Measurements from ENCODE around the gene NRXN3.

The NRXN3 gene

DNA sequence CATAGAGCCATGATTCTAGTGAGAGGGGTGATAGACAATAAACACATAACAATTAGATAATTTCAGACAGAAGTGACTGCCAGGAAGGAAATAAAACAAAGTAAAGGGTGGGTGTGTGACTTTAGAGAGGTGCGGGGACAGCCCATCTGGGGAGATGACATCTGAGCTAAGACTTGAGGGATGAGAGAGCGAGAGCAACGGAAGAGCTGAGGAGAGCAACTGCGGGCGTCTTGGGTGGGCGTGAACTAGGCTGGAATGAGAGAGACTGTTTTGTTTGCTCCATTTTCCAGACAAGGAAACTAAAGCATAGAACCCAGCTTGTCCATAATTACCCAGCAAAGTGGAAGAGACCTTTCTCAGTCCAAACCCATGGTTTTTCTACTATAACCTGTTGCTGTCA is 25.3 kb downstream of the NRXN3 start:
- no peak overlapping the region for H3K27ac Mint-ChIP-seq
- peaks cover 5% of the 10 kb centered on the region for H3K9me3 Mint-ChIP-seq
- no peaks in the 10 kb centered on the region for H3K4me1 Mint-ChIP-seq (ENCODE audit: low read depth)
- H3K27me3 Mint-ChIP-seq (ENCODE audit: low read depth): no peaks in the 10 kb centered on the region
- no peak overlapping the region for H3K4me3 Mint-ChIP-seq
- no peaks in the 10 kb centered on the region for H3K36me3 Mint-ChIP-seq (ENCODE audit: low read depth)

DNA sequence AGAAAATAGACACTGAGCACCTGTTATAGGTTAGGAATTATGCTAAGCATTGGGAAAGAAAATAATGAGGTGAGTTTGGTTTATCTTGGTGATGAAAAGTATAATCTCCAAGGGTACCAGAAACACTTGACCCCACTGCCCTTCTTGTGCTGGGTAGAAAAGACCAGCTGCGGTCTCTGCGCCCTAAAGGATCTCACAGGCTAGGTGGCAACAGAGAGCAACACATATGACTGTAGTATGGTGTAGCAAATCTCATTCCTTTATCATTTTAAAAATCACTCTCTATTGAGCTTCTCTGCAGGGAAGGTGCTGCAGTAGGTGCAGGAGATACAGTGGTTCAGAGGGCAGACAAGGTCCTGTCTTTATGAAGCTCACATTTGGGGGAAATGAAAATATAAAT is 26.1 kb downstream of the NRXN3 start:
- H3K4me3 Mint-ChIP-seq: no peak overlapping the region
- H3K27me3 Mint-ChIP-seq (ENCODE audit: low read depth): no peaks in the 10 kb centered on the region
- no peaks in the 10 kb centered on the region for H3K36me3 Mint-ChIP-seq (ENCODE audit: low read depth)
- H3K4me1 Mint-ChIP-seq (ENCODE audit: low read depth): no peaks in the 10 kb centered on the region
- no peak overlapping the region for H3K27ac Mint-ChIP-seq
- H3K9me3 Mint-ChIP-seq: peaks cover 2% of the 10 kb centered on the region

DNA sequence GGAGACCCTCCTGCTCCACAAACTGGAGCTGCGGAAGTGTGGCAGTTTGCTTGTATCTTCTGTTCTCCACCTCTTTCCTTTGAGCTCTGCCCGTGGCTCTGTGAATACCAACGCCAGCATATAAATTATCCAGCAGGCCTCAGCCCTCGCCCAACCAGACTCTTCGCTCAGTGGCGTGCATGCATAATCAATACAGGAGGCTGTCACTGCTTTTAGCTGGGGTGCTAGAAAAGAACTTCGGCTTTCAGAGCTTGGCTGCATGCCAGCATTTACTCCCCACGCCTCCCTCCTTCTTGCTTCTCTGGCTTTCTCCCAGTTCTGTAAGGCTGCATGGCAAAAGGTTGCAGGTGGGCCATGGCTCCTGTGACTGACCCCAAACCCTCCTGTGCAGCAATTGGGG is 26.9 kb downstream of the NRXN3 start:
- Mint-ChIP-seq H3K4me1 (ENCODE audit: low read depth) (peaks cover 2% of the 10 kb centered on the region), H3K27ac (no peak overlapping the region), H3K36me3 (ENCODE audit: low read depth) (no peaks in the 10 kb centered on the region), H3K4me3 (no peak overlapping the region), H3K27me3 (ENCODE audit: low read depth) (no peaks in the 10 kb centered on the region), H3K9me3 (no peaks in the 10 kb centered on the region)

DNA sequence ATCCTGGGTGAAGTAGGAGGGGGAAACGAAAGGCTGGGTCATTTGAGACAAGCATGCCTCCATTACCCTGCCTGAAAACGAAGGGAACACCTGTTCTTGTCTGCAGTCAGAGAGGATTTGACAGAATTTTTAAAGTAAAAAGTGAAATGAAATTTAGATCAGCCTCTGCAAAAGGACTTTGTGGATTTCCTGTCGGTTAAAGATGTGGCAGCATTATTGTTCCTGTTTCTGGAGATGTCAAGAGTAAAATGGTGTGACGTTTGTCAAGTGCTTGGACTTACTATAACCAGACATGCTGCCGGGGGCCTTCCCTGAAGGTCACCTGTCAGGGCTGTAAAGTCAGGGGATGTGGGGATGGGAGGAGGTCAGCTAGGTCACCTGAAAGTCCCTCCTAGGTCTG is 32.0 kb downstream of the NRXN3 start:
- H3K27me3 Mint-ChIP-seq (ENCODE audit: low read depth): no peaks in the 10 kb centered on the region
- no peaks in the 10 kb centered on the region for H3K9me3 Mint-ChIP-seq
- no peaks in the 10 kb centered on the region for H3K36me3 Mint-ChIP-seq (ENCODE audit: low read depth)
- H3K4me1 Mint-ChIP-seq (ENCODE audit: low read depth): peaks cover 7% of the 10 kb centered on the region
- H3K27ac Mint-ChIP-seq: no peak overlapping the region
- no peak overlapping the region for H3K4me3 Mint-ChIP-seq

DNA sequence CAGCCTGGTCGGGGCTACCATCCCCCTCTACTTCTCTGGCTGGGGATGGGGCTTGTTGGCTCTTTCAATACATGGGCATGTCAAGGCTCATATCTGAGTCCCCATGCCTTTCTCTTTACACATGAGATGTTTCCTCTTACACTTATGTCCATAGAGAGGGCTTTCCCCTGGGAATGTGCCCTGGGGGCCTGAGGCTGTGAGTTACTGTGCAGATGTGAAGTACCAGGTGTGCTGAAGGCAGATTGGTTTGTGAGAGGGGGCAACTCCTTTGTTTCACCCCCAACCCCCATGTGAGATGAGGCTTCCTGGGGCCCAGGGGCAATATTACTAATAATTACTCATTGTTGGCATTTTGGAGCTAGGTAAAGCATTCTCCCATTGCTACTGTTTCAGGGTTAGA is 32.8 kb downstream of the NRXN3 start:
- Mint-ChIP-seq H3K9me3 (no peaks in the 10 kb centered on the region), H3K27ac (no peak overlapping the region), H3K27me3 (ENCODE audit: low read depth) (no peaks in the 10 kb centered on the region), H3K36me3 (ENCODE audit: low read depth) (no peaks in the 10 kb centered on the region), H3K4me1 (ENCODE audit: low read depth) (peaks cover 7% of the 10 kb centered on the region), H3K4me3 (no peak overlapping the region)

DNA sequence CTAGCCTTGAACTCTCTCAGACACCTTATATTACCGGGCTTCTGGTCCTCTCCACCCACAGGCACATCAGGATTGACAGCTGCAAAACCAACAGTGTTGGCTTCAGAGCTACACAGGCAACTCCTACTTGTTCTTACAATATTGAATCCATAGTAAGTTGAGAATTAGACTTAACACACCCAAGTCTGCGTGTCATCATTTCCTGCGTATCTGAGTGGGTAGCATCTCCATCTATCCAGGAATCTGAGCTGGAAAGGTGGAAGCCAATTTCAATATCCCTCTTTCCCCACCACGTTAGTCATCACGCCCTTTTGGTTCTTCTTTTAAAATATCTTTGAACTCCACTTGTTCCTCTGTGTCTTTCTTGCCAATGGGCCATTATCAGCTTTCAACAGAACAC is 37.2 kb downstream of the NRXN3 start:
- no peaks in the 10 kb centered on the region for H3K36me3 Mint-ChIP-seq (ENCODE audit: low read depth)
- H3K27me3 Mint-ChIP-seq (ENCODE audit: low read depth): no peaks in the 10 kb centered on the region
- peaks cover 2% of the 10 kb centered on the region for H3K4me1 Mint-ChIP-seq (ENCODE audit: low read depth)
- no peak overlapping the region for H3K27ac Mint-ChIP-seq
- no peak overlapping the region for H3K4me3 Mint-ChIP-seq
- peaks cover 7% of the 10 kb centered on the region for H3K9me3 Mint-ChIP-seq

DNA sequence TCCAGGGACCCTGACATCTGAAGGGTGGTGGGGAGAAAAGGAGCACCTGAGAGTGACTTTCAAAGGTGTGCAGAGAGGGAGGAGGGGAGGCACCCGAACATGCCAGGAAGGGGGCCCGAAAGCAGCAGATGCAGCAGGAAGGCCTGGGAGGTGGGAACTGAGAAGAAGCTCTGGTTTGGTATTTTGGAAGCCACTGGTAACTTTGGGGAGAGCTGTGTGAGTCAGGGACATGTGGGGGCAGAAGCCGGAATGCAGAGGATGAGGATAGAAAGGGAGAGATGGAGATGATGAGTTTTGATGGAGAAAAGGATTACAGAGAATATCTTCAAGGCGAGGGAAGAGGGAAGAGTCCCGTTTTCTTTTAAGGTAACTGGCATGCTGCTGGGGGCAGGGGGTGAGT is 50.1 kb downstream of the NRXN3 start:
- Mint-ChIP-seq H3K36me3 (ENCODE audit: low read depth) (no peaks in the 10 kb centered on the region), H3K27me3 (ENCODE audit: low read depth) (no peaks in the 10 kb centered on the region), H3K27ac (no peak overlapping the region), H3K4me3 (no peak overlapping the region), H3K4me1 (ENCODE audit: low read depth) (no peaks in the 10 kb centered on the region), H3K9me3 (peaks cover under 1% of the 10 kb centered on the region)

DNA sequence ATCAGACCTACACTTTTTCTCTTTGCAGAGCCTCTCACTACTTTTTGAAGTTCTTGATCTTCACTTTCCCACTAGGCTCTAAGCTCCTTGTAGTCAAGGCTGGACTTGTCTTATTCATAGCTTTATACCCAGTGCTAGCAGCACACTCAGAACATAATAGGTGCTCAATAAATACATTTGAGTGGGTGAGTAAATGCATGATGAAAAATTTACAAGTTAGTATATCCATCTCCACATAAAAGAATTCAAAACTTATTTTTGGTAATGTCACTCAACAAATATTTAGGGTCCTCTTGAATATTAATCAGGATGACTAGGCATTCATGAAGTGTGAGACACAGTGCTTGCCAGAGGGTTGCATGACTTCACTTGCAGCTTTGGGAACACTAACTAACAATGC is 52.6 kb downstream of the NRXN3 start:
- Mint-ChIP-seq H3K4me3 (no peak overlapping the region), H3K27me3 (ENCODE audit: low read depth) (no peaks in the 10 kb centered on the region), H3K36me3 (ENCODE audit: low read depth) (no peaks in the 10 kb centered on the region), H3K27ac (no peak overlapping the region), H3K9me3 (peaks cover 5% of the 10 kb centered on the region), H3K4me1 (ENCODE audit: low read depth) (no peaks in the 10 kb centered on the region)

DNA sequence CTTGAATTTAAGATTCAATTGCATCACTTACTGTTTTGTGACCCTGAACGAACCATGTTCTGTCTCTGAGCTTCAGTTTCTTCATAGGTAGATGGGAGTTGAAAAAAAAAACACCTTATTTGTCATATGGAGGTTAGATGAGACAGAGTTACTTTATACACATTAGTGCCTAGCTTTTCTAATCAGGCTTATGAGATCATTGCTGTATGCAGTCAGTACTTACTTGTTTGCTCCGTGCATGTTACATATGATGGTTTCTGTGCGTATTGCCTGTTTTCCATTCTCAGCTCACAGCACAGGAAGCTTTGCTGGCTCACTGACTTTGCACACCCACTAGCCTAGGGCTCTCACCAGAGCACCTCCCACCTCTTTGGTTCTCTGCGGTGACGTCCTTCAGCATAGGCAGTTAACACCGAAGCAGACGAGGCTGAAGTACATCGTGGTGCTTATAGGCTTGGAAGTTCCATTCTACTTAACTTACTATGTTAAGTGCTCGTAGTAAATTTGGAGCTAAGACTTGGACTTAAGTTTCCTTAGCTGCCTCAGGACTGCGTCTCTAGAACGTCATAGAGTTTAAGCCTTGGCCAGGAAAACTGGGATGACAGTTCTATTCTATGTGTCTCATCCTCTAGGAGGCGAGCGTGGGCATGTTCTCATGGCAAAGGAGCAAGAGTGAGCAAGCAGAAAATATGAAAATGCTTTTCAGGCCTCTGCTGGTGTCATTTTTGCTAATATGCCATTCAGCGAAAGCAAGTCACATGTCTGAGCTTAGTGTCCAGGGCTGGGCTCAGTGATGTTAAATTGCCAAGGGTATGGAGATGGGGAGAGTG is 57.3 kb downstream of the NRXN3 start:
- H3K4me1 Mint-ChIP-seq (ENCODE audit: low read depth): no peaks in the 10 kb centered on the region
- H3K36me3 Mint-ChIP-seq (ENCODE audit: low read depth): no peaks in the 10 kb centered on the region
- H3K27ac Mint-ChIP-seq: no peak overlapping the region
- no peak overlapping the region for H3K4me3 Mint-ChIP-seq
- peaks cover 5% of the 10 kb centered on the region for H3K9me3 Mint-ChIP-seq
- H3K27me3 Mint-ChIP-seq (ENCODE audit: low read depth): no peaks in the 10 kb centered on the region

DNA sequence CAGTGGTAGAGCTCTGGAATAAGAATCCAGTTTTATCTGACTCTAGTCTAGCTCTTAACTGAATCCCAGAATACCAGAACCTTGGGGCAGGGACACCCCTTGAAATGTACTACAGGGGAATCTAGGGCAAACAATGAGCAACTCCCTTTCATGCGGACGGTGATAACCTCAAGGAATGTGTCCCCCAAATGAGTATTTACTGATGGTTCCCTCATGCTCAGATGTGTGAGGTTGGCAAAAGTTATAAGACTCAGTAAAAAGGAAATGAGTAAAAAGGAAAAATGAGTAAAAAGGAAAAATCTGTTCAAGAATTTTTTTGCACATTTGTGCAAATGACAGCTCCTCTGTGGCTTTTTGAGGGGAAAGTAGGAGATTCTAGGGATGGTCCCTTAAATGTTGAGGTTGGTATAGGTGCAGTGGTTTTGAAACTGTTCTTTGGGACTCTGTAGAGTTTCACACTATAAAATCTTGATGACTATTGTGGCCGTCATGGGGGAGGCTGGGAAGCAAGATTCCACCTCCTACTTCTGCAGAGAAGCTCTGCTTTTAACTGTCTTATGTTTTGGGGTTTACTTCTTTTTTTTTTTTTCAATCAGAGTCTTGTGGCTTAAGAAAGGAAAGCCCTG is 58.6 kb downstream of the NRXN3 start:
- Mint-ChIP-seq H3K4me1 (ENCODE audit: low read depth) (no peaks in the 10 kb centered on the region), H3K27ac (no peak overlapping the region), H3K4me3 (no peak overlapping the region), H3K36me3 (ENCODE audit: low read depth) (no peaks in the 10 kb centered on the region), H3K27me3 (ENCODE audit: low read depth) (no peaks in the 10 kb centered on the region), H3K9me3 (peaks cover 5% of the 10 kb centered on the region)

DNA sequence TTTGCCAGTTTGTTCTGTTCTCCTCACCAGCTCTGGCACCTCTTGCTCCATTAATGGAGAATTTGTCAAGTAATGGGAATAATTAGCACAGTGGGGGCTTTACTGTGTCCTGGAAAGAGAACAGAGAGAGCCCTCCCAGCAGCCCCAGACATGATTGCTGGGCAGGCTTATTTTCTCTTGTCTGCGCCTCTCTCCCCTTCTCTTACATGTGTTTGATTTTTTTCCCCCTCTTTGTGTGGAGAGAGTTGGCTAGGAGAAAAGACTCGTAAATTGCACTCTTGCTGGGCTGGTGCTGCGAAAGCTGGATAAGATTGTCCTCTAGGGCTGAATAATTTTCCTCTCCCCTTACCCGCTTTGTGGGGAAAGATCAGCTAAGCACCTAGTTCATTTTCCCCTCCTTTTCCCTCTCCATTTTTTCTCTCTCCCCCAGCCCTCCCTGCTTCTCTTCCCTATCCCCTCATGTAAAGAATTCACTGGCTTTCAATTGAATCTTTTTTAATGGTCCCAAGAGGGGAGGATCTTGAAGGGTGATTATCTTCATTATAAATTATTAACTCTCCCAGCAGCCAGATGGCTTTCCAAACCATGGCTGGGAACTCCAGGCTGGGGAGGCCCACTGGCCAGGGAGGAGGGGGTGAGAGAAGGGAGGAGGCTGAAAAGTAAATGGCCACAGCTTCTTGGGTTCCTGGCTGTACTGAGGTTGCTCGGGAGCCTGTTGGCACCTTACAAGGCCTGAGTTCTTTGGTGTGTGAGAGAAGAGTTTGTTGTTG is 62.2 kb downstream of the NRXN3 start:
- no peaks in the 10 kb centered on the region for H3K4me1 Mint-ChIP-seq (ENCODE audit: low read depth)
- no peak overlapping the region for H3K4me3 Mint-ChIP-seq
- H3K36me3 Mint-ChIP-seq (ENCODE audit: low read depth): no peaks in the 10 kb centered on the region
- no peak overlapping the region for H3K27ac Mint-ChIP-seq
- no peaks in the 10 kb centered on the region for H3K9me3 Mint-ChIP-seq
- H3K27me3 Mint-ChIP-seq (ENCODE audit: low read depth): no peaks in the 10 kb centered on the region

DNA sequence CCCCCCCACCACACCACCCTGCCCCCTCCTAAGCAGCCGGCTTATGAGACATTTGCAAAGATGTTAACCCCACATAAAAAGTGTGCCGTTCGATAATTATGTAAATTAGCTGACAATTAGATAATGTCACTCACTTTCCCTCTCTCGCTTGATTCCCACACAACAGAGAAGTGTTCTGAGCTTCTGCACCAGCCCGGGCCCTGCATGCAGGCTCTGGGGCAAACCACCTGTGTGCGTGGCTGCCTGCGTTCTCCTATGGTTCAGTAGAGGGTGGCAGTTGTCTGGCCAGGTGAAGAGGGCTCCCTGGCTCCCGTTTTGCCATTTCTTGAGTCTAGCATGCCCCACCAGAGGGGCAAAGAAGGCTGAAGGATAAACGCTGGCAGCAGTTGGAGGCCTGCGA is 68.0 kb downstream of the NRXN3 start:
- Mint-ChIP-seq H3K36me3 (ENCODE audit: low read depth) (no peaks in the 10 kb centered on the region), H3K27me3 (ENCODE audit: low read depth) (no peaks in the 10 kb centered on the region), H3K4me3 (no peak overlapping the region), H3K27ac (no peak overlapping the region), H3K9me3 (no peaks in the 10 kb centered on the region), H3K4me1 (ENCODE audit: low read depth) (no peaks in the 10 kb centered on the region)

DNA sequence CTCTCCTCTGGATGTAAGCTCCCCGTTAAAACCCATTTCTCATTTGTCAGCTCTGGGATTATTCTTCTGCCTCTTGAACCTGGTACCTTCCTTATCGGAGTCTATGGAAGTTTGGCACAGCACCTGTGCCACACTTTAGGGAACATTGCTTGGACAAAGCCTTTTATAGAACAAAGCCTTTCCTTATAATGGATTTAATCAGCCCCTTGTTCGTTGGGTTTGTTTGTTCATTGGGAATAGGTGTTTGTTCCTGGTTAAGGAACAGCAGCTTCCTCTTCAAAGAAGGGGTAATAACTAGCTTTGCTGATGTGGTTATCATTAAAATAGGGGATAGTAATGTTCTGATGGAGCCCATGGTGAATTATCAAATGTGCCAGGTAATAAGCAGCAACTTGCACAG is 70.4 kb downstream of the NRXN3 start:
- H3K4me3 Mint-ChIP-seq: no peak overlapping the region
- no peak overlapping the region for H3K27ac Mint-ChIP-seq
- H3K9me3 Mint-ChIP-seq: no peaks in the 10 kb centered on the region
- H3K27me3 Mint-ChIP-seq (ENCODE audit: low read depth): no peaks in the 10 kb centered on the region
- no peaks in the 10 kb centered on the region for H3K4me1 Mint-ChIP-seq (ENCODE audit: low read depth)
- no peaks in the 10 kb centered on the region for H3K36me3 Mint-ChIP-seq (ENCODE audit: low read depth)

DNA sequence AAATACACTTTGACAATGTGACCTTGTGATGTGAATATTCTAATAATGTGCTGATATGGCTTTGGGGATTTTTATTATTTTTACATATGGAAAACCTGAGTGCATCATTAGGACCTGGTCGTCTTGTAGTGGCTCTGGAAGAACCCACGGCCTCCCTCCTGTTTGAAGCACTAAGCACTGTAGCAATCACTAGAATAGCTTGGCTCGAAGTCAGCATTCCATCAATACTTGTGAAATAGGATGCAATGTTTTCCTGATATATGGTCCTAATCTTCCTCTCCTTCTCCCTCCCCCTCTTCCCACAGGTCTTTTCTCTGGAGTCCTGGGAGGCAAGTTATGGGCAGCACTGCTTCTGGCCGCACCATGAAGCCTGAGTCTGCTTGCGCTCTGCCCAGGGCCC is 71.9 kb downstream of the NRXN3 start:
- Mint-ChIP-seq H3K9me3 (no peaks in the 10 kb centered on the region), H3K4me1 (ENCODE audit: low read depth) (no peaks in the 10 kb centered on the region), H3K4me3 (no peak overlapping the region), H3K27me3 (ENCODE audit: low read depth) (no peaks in the 10 kb centered on the region), H3K36me3 (ENCODE audit: low read depth) (no peaks in the 10 kb centered on the region), H3K27ac (no peak overlapping the region)

DNA sequence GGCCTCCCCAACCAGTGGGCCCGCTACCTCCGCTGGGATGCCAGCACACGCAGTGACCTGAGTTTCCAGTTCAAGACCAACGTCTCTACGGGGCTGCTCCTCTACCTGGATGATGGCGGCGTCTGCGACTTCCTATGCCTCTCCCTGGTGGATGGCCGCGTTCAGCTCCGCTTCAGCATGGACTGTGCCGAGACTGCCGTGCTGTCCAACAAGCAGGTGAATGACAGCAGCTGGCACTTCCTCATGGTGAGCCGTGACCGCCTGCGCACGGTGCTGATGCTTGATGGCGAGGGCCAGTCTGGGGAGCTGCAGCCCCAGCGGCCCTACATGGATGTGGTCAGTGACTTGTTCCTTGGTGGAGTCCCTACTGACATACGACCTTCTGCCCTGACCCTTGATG is 73.0 kb downstream of the NRXN3 start:
- Mint-ChIP-seq H3K36me3 (ENCODE audit: low read depth) (no peaks in the 10 kb centered on the region), H3K27ac (no peak overlapping the region), H3K27me3 (ENCODE audit: low read depth) (no peaks in the 10 kb centered on the region), H3K4me3 (no peak overlapping the region), H3K4me1 (ENCODE audit: low read depth) (no peaks in the 10 kb centered on the region), H3K9me3 (no peaks in the 10 kb centered on the region)
